H1 (cell line): ENCODE results near the gene HNRNPU. TPM values are rescaled to one million over a fixed set of nuclear protein-coding genes. Genes with fewer than 3 reads are reported as not detected.
A peak's percentile ranks its signal among the peaks of the same experiment; 100 is the strongest.

Experiments
- CTCF ChIA-PET: fragments of 300-600 bp; sonication (Branson Sonifier 250); formaldehyde crosslinking; loops from one replicate; lab custom pipeline; 2021; ENCODE audit not compliant: partially characterized antibody; lab: Charles Lee
- POLR2A ChIA-PET: fragments of 300-600 bp; sonication (Branson Sonifier 250); formaldehyde crosslinking; loops from one replicate; lab custom pipeline; 2021; ENCODE audit warnings: inconsistent platforms; ENCODE audit not compliant: partially characterized antibody; lab: Charles Lee
- DNase-seq, 2 experiments: peaks; one replicate each; pipeline versions ENCODE4 v3.0.0 to v3.0.0-alpha.2; 2010 to 2022; ENCODE audit warnings: low spot score in 2 of 2, low read depth in 1 of 2, mixed read lengths in 1 of 2
- FAIRE-seq: peaks from 2 replicates; lab custom pipeline; 2011; peaks lifted over from hg19 to GRCh38; lab: Jason Lieb, UNC
- H2AFZ ChIP-seq: 2 replicates; pipeline ENCODE4 v1.8.1; 2012; ENCODE audit warnings: low read length, inconsistent platforms
- H2AK5ac ChIP-seq: 2 replicates; pipeline ENCODE4 v1.6.1; 2013; ENCODE audit warnings: low read depth, low read length
- H2BK120ac ChIP-seq: replicated peaks from 2 replicates; pipeline ENCODE3; 2013; ENCODE audit warnings: low read depth, low read length, inconsistent platforms
- H2BK12ac ChIP-seq: 2 replicates; pipeline ENCODE4 v1.6.1; 2013; ENCODE audit warnings: low read depth, low read length
- H2BK15ac ChIP-seq: 2 replicates; pipeline ENCODE4 v1.6.1; 2013; ENCODE audit warnings: low read length
- H2BK20ac ChIP-seq: 2 replicates; pipeline ENCODE4 v1.6.1; 2013; ENCODE audit warnings: low read length
- H2BK5ac ChIP-seq: 2 replicates; pipeline ENCODE4 v1.6.1; 2013; ENCODE audit warnings: low read depth, low read length
- H3K14ac ChIP-seq: 2 replicates; pipeline ENCODE4 v1.6.1; 2013; ENCODE audit warnings: inconsistent platforms; ENCODE audit not compliant: insufficient read length
- H3K18ac ChIP-seq: 2 replicates; pipeline ENCODE4 v1.6.1; 2013; ENCODE audit warnings: low read length; ENCODE audit errors: extremely low read depth
- H3K23ac ChIP-seq: 2 replicates; pipeline ENCODE4 v1.6.1; 2013; ENCODE audit warnings: inconsistent platforms; ENCODE audit not compliant: insufficient read length
- H3K23me2 ChIP-seq: 2 replicates; pipeline ENCODE4 v1.6.1; 2013; ENCODE audit warnings: low read depth, low read length
- H3K27ac ChIP-seq: 2 replicates; pipeline ENCODE4 v1.6.1; 2011; ENCODE audit warnings: low read depth, low read length, inconsistent platforms
- H3K27me3 ChIP-seq, 4 experiments: replicated peaks in 1 of 4; 1 replicate in 1 of 4; 2 replicates in 3 of 4; pipeline versions ENCODE4 v1.6.1 to v1.8.1; 2011 to 2013; ENCODE audit warnings: low read length in 3 of 4, mild to moderate bottlenecking in 3 of 4, inconsistent platforms in 2 of 4, mixed read lengths in 2 of 4, moderate library complexity in 1 of 4; ENCODE audit not compliant: control insufficient read depth in 3 of 4, insufficient read depth in 3 of 4; ENCODE audit errors: extremely low read depth in 1 of 4
- H3K36me3 ChIP-seq, 4 experiments: 2 replicates each; pipeline versions ENCODE4 v1.6.1 to v1.8.1; 2011 to 2013; ENCODE audit warnings: mild to moderate bottlenecking in 4 of 4, low read length in 3 of 4, moderate library complexity in 2 of 4, control low read depth in 1 of 4, inconsistent platforms in 1 of 4; ENCODE audit not compliant: insufficient read depth in 4 of 4, control insufficient read depth in 2 of 4
- H3K4ac ChIP-seq: replicated peaks from 2 replicates; pipeline ENCODE3; 2013; ENCODE audit warnings: low read length, low read depth, mixed read lengths, inconsistent platforms; ENCODE audit not compliant: insufficient read length
- H3K4me1 ChIP-seq, 4 experiments: replicated peaks in 1 of 4; 1 replicate in 1 of 4; 2 replicates in 3 of 4; pipeline versions ENCODE4 v1.6.1 to v1.8.1; 2011 to 2013; ENCODE audit warnings: low read length in 3 of 4, inconsistent platforms in 2 of 4, mixed read lengths in 1 of 4; ENCODE audit not compliant: insufficient read depth in 4 of 4, control insufficient read depth in 3 of 4
- H3K4me2 ChIP-seq, 2 experiments: 2 replicates each; pipeline versions ENCODE4 v1.6.1 to v1.8.1; 2011 to 2013; ENCODE audit warnings: low read depth in 2 of 2, low read length in 2 of 2, control low read depth in 1 of 2, inconsistent platforms in 1 of 2, mild to moderate bottlenecking in 1 of 2; ENCODE audit not compliant: insufficient read depth in 1 of 2
- H3K4me3 ChIP-seq, 4 experiments: fragments of 200-600, 300-600 bp in 1 of 4; sonication (generic), shearing (Covaris generic), sonication (Bioruptor Twin) in 1 of 4; 2 replicates each; pipeline versions ENCODE4 v1.5.1 to v1.8.1; 2011 to 2016; ENCODE audit warnings: low read length in 4 of 4, low read depth in 3 of 4, control low read depth in 2 of 4, inconsistent platforms in 2 of 4, mild to moderate bottlenecking in 2 of 4, mixed read lengths in 1 of 4, moderate library complexity in 1 of 4; ENCODE audit not compliant: insufficient read depth in 2 of 4; ENCODE audit errors: extremely low read depth in 1 of 4
- H3K56ac ChIP-seq: replicated peaks from 2 replicates; pipeline ENCODE3; 2013; ENCODE audit warnings: low read depth, mild to moderate bottlenecking, mixed read lengths, low read length, inconsistent platforms; ENCODE audit not compliant: insufficient read length
- H3K79me1 ChIP-seq: 2 replicates; pipeline ENCODE4 v1.6.1; 2013; ENCODE audit warnings: low read depth, low read length, control low read depth
- H3K79me2 ChIP-seq, 2 experiments: 2 replicates each; pipeline versions ENCODE4 v1.6.1 to v1.8.1; 2012 to 2013; ENCODE audit warnings: low read length in 2 of 2, mild to moderate bottlenecking in 2 of 2, inconsistent platforms in 1 of 2; ENCODE audit not compliant: insufficient read depth in 2 of 2, control insufficient read depth in 1 of 2
- H3K9ac ChIP-seq, 4 experiments: replicated peaks in 1 of 4; 1 replicate in 1 of 4; 2 replicates in 3 of 4; pipeline versions ENCODE4 v1.6.1 to v1.8.1; 2011 to 2013; ENCODE audit warnings: low read depth in 3 of 4, low read length in 3 of 4, control low read depth in 2 of 4, mild to moderate bottlenecking in 2 of 4, moderate library complexity in 2 of 4, inconsistent platforms in 1 of 4; ENCODE audit errors: extremely low read depth in 1 of 4
- H3K9me3 ChIP-seq, 2 experiments: 2 replicates each; pipeline versions ENCODE4 v1.6.1 to v1.8.1; 2012 to 2013; ENCODE audit warnings: mild to moderate bottlenecking in 2 of 2, moderate library complexity in 2 of 2, control low read depth in 1 of 2, inconsistent platforms in 1 of 2, low read depth in 1 of 2, low read length in 1 of 2, mixed read lengths in 1 of 2; ENCODE audit not compliant: insufficient read depth in 2 of 2
- H4K20me1 ChIP-seq, 2 experiments: replicated peaks in 1 of 2; 2 replicates each; pipeline versions ENCODE3 to v1.8.1; 2011 to 2013; ENCODE audit warnings: inconsistent platforms in 2 of 2, low read length in 2 of 2, mild to moderate bottlenecking in 1 of 2; ENCODE audit not compliant: insufficient read depth in 2 of 2, control insufficient read depth in 1 of 2
- H4K5ac ChIP-seq: 2 replicates; pipeline ENCODE4 v1.6.1; 2013; ENCODE audit warnings: low read length, low read depth, mixed read lengths, inconsistent platforms; ENCODE audit not compliant: insufficient read length
- H4K8ac ChIP-seq: 2 replicates; pipeline ENCODE4 v1.8.0; 2013; ENCODE audit warnings: mild to moderate bottlenecking, moderate library complexity, low read length, inconsistent platforms; ENCODE audit not compliant: insufficient read depth; ENCODE audit errors: extremely low read depth
- H4K91ac ChIP-seq: replicated peaks from 2 replicates; pipeline ENCODE3; 2013; ENCODE audit warnings: low read length, mixed read lengths, inconsistent platforms; ENCODE audit not compliant: insufficient read length
- BCL11A ChIP-seq, 2 experiments: IDR thresholded peaks; one replicate each; pipeline ENCODE4 v1.6.1; 2011; ENCODE audit warnings: low read depth in 2 of 2, low read length in 2 of 2, mild to moderate bottlenecking in 2 of 2
- KDM4A ChIP-seq: IDR thresholded peaks from one replicate; pipeline ENCODE4 v1.7.1; 2012; ENCODE audit warnings: low read depth, mild to moderate bottlenecking, moderate library complexity, low read length, inconsistent platforms; ENCODE audit not compliant: severe bottlenecking
- POLR2A ChIP-seq, 2 experiments: IDR thresholded peaks; 1 replicate in 1 of 2; 2 replicates in 1 of 2; pipeline ENCODE4 v1.6.1; 2011; ENCODE audit warnings: low read depth in 2 of 2, low read length in 2 of 2, mild to moderate bottlenecking in 2 of 2; ENCODE audit errors: control extremely low read depth in 1 of 2
- POLR2AphosphoS5 ChIP-seq: IDR thresholded peaks from 2 replicates; pipeline ENCODE4 v1.6.1; 2011; ENCODE audit warnings: low read depth, low read length
- POU5F1 ChIP-seq: IDR thresholded peaks from 2 replicates; pipeline ENCODE4 v1.6.1; 2011; ENCODE audit warnings: low read depth, mild to moderate bottlenecking, low read length, moderate library complexity
- WGBS, 2 experiments: shearing (Covaris generic) in 1 of 2; methylation state at CpG; one replicate each; pipeline versions ENCODE4 v1.1.6 to v1.1.7; 2013 to 2015; ENCODE audit warnings: low lambda C conversion rate in 2 of 2, mixed read lengths in 2 of 2, inconsistent platforms in 1 of 2, low coverage in 1 of 2, missing lambda C conversion rate in 1 of 2; ENCODE audit not compliant: insufficient replicate concordance in 2 of 2, insufficient coverage in 1 of 2, insufficient read length in 1 of 2; ENCODE audit errors: extremely low coverage in 1 of 2, missing lambda C conversion rate in 1 of 2; 5-methylcytosine and 5-hydroxymethylcytosine counted together
- polyA plus RNA-seq, 7 experiments: library from polyadenylated mRNA; depleted of rRNA in 3 of 7; stranded (reverse) in 5 of 7; unstranded in 2 of 7; fragments of >200 nt in 5 of 7; fragments of 200-250 nt in 2 of 7; gene quantifications; 1 replicate in 5 of 7; 2 replicates in 1 of 7; 4 replicates in 1 of 7; pipeline versions ENCODE4 v1.2.1 to v1.2.3, GENCODE V29; 2011 to 2013; ENCODE audit warnings: missing spikeins in 2 of 7, mixed read lengths in 2 of 7
- total RNA-seq: library from RNA; stranded (reverse); fragmentation: NEBNext Ultra II Directional; extraction: Animal tissue kit (Norgen Biotek cat#: 25700); gene quantifications from 2 replicates; pipeline ENCODE4 v1.2.1, GENCODE V29; 2021

Gene HNRNPU
- total and polyA plus RNA-seq, 2 of the 8 experiments (the other 6 are each of a cell fraction or from before 2014, with no cell fraction given): 95.6 to 606 TPM

- H4K20me1 ChIP-seq: peaks cover 0 to 3% of the 10 kb centered on the region in 2 experiments
- no peak overlapping the region for H3K27ac ChIP-seq
- POLR2A ChIA-PET: interaction anchor here (0.9 to 29.6 kb wide), 7 partner anchors 9 to 390 kb away, joined by 3 to 677 read pairs (median 3); partner anchors contain the start of genes COX20 and HNRNPU
Observed at GRCh38 chr1:244852694-244853093, 11.6 kb downstream of the HNRNPU start.

More at GRCh38 chr1:244852694-244853093, 11.6 kb downstream of the HNRNPU start:
- Histone ChIP-seq H2BK120ac (no peak overlapping the region), H4K8ac (no peak overlapping the region), H3K9me3 (no peaks in the 10 kb centered on the region), H3K18ac (no peak overlapping the region), H4K5ac (no peak overlapping the region), H2AFZ (no peak overlapping the region), H2AK5ac (no peak overlapping the region), H3K4ac (no peak overlapping the region), H3K4me1 (no peaks in the 10 kb centered on the region), H2BK5ac (no peak overlapping the region), H4K91ac (no peak overlapping the region), H3K23ac (no peak overlapping the region), H3K79me1 (no peaks in the 10 kb centered on the region), H3K23me2 (no peaks in the 10 kb centered on the region), H3K36me3 (peaks cover 26 to 100% (median 64%) of the 10 kb centered on the region in 4 experiments), H3K27me3 (no peaks in the 10 kb centered on the region), H2BK12ac (no peak overlapping the region), H2BK20ac (no peak overlapping the region), H3K4me3 (no peak overlapping the region), H2BK15ac (no peak overlapping the region), H3K79me2 (peaks cover 0 to 56% of the 10 kb centered on the region in 2 experiments; a peak in 2 of 4 replicates), H3K4me2 (no peak overlapping the region), H3K56ac (no peak overlapping the region), H3K9ac (no peak overlapping the region), H3K14ac (no peak overlapping the region)
- FAIRE-seq (no peak), DNase-seq (no peak)
- TF ChIP-seq POLR2AphosphoS5 (peak; percentile 77; the same call in 1 of the 2 replicates), POU5F1 (no peak), BCL11A (IDR thresholded peaks at IDR 0.05; ENCODE audit: low read depth in 2 of 2, low read length in 2 of 2) (no peak), KDM4A (no peak), POLR2A (IDR thresholded peaks at IDR 0.05; ENCODE audit: control extremely low read depth in 1 of 2, low read depth in 2 of 2, low read length in 2 of 2) (peak in 1 of 2 experiments; percentile 13)
- WGBS, 2 experiments: 87% methylated on average over 1 of the region's 1 CpG; no CpG with 5 or more reads in 1 of the 2 experiments
- CTCF ChIA-PET: no interaction called here
